GM15510 (cell line): ENCODE results near the gene TAS2R4.

Experiments used
- POLR2A ChIP-seq: IDR thresholded peaks from 3 replicates; pipeline ENCODE4 v1.6.1; 2011; ENCODE audit warnings: borderline replicate concordance; ENCODE audit not compliant: insufficient read length; ENCODE audit errors: extremely low read depth

The TAS2R4 gene

GRCh38 chr7:141792526-141792925 is 16.1 kb downstream of the TAS2R4 start:
- TF ChIP-seq POLR2A = no peak

GRCh38 chr7:141820067-141820466 is 43.6 kb downstream of the TAS2R4 start:
- TF ChIP-seq POLR2A = no peak
